ENCODE measurements around the gene NTHL1. TPM values are rescaled to one million over a fixed set of nuclear protein-coding genes. Genes with fewer than 3 reads are reported as not detected.

The NTHL1 gene
- total RNA-seq, 1 experiment from 2014 or later = 47.3 TPM

DNA sequence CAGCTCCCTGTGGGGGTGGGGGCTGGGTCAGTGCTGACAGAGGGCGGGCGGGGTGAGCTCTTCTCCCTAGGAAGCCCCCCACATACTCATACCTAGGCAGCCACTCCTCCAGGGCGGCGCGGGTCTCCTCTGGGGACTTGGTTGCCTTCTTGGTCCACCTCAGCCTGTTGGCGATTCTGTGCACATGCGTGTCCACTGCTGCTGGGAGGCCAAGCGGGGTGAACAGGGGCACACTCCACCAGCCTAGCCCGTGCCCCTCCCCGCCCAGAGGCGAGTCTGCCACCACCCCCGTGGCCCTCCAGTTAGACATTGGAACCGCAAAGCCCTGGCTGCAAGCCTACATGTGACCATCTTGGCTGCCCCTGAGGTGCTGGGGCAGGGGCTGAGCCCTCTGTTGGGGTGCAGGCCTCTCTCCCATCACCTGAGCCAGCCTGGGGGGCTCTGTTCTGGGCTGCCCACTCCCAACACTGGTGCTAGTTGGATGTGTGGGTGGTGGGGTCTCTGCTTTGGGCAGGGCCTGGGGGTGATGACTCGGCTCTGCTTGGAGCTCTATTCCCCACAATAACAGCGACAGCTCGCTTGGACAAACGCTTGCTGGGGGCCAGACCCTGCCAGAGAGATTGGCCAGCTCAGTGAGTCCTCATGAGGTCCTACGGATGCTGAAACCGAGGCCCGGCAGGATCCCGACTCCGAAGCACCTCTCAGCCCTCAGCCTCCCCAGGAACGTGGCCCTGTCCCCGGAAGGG, 7.4 kb downstream of the NTHL1 start:
- no TSS peak for BruUV-seq (replicated peaks)
- Histone ChIP-seq H3K4me1 (replicated peaks; ENCODE audit: insufficient read depth) (peaks cover 45% of the 10 kb centered on the region), H3K36me3 (ENCODE audit: low read depth) (no peaks in the 10 kb centered on the region), H3K27me3 (ENCODE audit: insufficient read depth, low read depth) (no peaks in the 10 kb centered on the region), H3K9me2 (ENCODE audit: insufficient read depth) (no peaks in the 10 kb centered on the region), H3K27ac (peak overlapping the region; percentile 95), H4K20me1 (ENCODE audit: insufficient read depth) (no peaks in the 10 kb centered on the region), H3K79me2 (ENCODE audit: low read depth) (no peaks in the 10 kb centered on the region; the same call in 1 of the 2 replicates), H2AFZ (no peak overlapping the region), H3K4me3 (no peak overlapping the region), H3F3A (ENCODE audit: insufficient read depth, low read depth) (peaks cover 32% of the 10 kb centered on the region), H3K4me2 (peak overlapping the region; percentile 71), H3K9me3 (ENCODE audit: insufficient read depth, low read depth) (no peaks in the 10 kb centered on the region)
- TF ChIP-seq EZH2 (IDR thresholded peaks at IDR 0.05; ENCODE audit: low read depth) (no peak), CTCF (conservative IDR thresholded peaks at IDR 0.05) (no peak)
- CTCF ChIA-PET = interaction anchor here (0.9 kb wide), 1 partner anchor 17 kb away, joined by 3 read pairs; no protein-coding TSS in a partner anchor
- intact Hi-C loops (cut with micrococcal nuclease; ENCODE audit: unreplicated experiment) = loop anchor here (10.0 kb wide), 1 partner anchor 565 kb away; no protein-coding TSS in a partner anchor
- peak in 1 of 2 experiments; percentile 55 for DNase-seq
- POLR2A ChIA-PET (ENCODE audit: unreplicated experiment) = interaction anchor here (0.7 kb wide), 1 partner anchor 1741 kb away, joined by 3 read pairs; no protein-coding TSS in a partner anchor

- H4K20me1 ChIP-seq (ENCODE audit: insufficient read depth) = no peaks in the 10 kb centered on the region
- no peak overlapping the region for H3K27ac ChIP-seq
- no peak overlapping the region for H2AFZ ChIP-seq
- no peaks in the 10 kb centered on the region for H3K27me3 ChIP-seq (ENCODE audit: insufficient read depth, low read depth)
- H3K4me1 ChIP-seq (replicated peaks; ENCODE audit: insufficient read depth) = peaks cover 45% of the 10 kb centered on the region
- no peaks in the 10 kb centered on the region for H3K9me3 ChIP-seq (ENCODE audit: insufficient read depth, low read depth)
- POLR2A ChIA-PET (ENCODE audit: unreplicated experiment) = no interaction called here
- H3K36me3 ChIP-seq (ENCODE audit: low read depth) = no peaks in the 10 kb centered on the region
- peak in 1 of 2 experiments; percentile 31 for DNase-seq
- CTCF ChIA-PET = no interaction called here
- H3K4me2 ChIP-seq = peak overlapping the region; percentile 71; the same call in 1 of the 2 replicates
- TF ChIP-seq CTCF (conservative IDR thresholded peaks at IDR 0.05) (no peak), EZH2 (IDR thresholded peaks at IDR 0.05; ENCODE audit: low read depth) (no peak)
- peaks cover 32% of the 10 kb centered on the region for H3F3A ChIP-seq (ENCODE audit: insufficient read depth, low read depth)
- intact Hi-C loops (cut with micrococcal nuclease; ENCODE audit: unreplicated experiment) = loop anchor here (10.0 kb wide), 1 partner anchor 565 kb away; no protein-coding TSS in a partner anchor
- H3K79me2 ChIP-seq (ENCODE audit: low read depth) = no peaks in the 10 kb centered on the region
- BruUV-seq (replicated peaks) = no TSS peak
- no peaks in the 10 kb centered on the region for H3K9me2 ChIP-seq (ENCODE audit: insufficient read depth)
- no peak overlapping the region for H3K4me3 ChIP-seq
Observed at GRCh38 chr16:2039274-2040031, 8.2 kb downstream of the NTHL1 start.

GRCh38 chr16:2038382-2039231, 9.0 kb downstream of the NTHL1 start:
- H3K79me2 ChIP-seq (ENCODE audit: low read depth) = no peaks in the 10 kb centered on the region
- H3K9me2 ChIP-seq (ENCODE audit: insufficient read depth) = no peaks in the 10 kb centered on the region
- H3K9me3 ChIP-seq (ENCODE audit: insufficient read depth, low read depth) = no peaks in the 10 kb centered on the region
- intact Hi-C loops (cut with micrococcal nuclease; ENCODE audit: unreplicated experiment) = no loop called here
- TF ChIP-seq EZH2 (IDR thresholded peaks at IDR 0.05; ENCODE audit: low read depth) = no peak
- TF ChIP-seq CTCF (conservative IDR thresholded peaks at IDR 0.05) = no peak
- POLR2A ChIA-PET (ENCODE audit: unreplicated experiment) = no interaction called here
- CTCF ChIA-PET = interaction anchor here (0.6 kb wide), 1 partner anchor 27 kb away, joined by 18 read pairs; no protein-coding TSS in a partner anchor
- BruUV-seq (replicated peaks) = no TSS peak
- no peaks in the 10 kb centered on the region for H4K20me1 ChIP-seq (ENCODE audit: insufficient read depth)
- no peak overlapping the region for H2AFZ ChIP-seq
- no peaks in the 10 kb centered on the region for H3K27me3 ChIP-seq (ENCODE audit: insufficient read depth, low read depth)
- no peak for DNase-seq
- no peak overlapping the region for H3K4me3 ChIP-seq
- peaks cover 42% of the 10 kb centered on the region for H3K4me1 ChIP-seq (replicated peaks; ENCODE audit: insufficient read depth)
- H3K4me2 ChIP-seq = no peak overlapping the region
- H3K27ac ChIP-seq = no peak overlapping the region
- H3K36me3 ChIP-seq (ENCODE audit: low read depth) = no peaks in the 10 kb centered on the region
- H3F3A ChIP-seq (ENCODE audit: insufficient read depth, low read depth) = peaks cover 32% of the 10 kb centered on the region

All from PC-9 (cell line).